ENCODE results near the gene ETNPPL.

- no peak for TF ChIP-seq CTCF (IDR thresholded peaks at IDR 0.05; ENCODE audit: poor library complexity, severe bottlenecking)
- TF ChIP-seq EZH2 (IDR thresholded peaks at IDR 0.05; ENCODE audit: borderline replicate concordance, insufficient read depth, low read length, poor library complexity, severe bottlenecking), result no peak
- TF ChIP-seq REST (IDR thresholded peaks at IDR 0.05; ENCODE audit: borderline replicate concordance), result no peak
- no peak for TF ChIP-seq RAD21 (conservative IDR thresholded peaks at IDR 0.05)
Observed at GRCh38 chr4:108787106-108787505, 24.3 kb upstream of the ETNPPL start.

Data from neural cell (in vitro differentiated cells).